CD14-positive monocyte (primary cell): ENCODE results near the gene RPTOR. TPM values are rescaled to one million over a fixed set of nuclear protein-coding genes. Genes with fewer than 3 reads are reported as not detected.

Source experiments
- DNase-seq, 3 donors: peaks; one replicate each; pipeline ENCODE4 v3.0.0-alpha.2; 2011 to 2022
- H2AFZ ChIP-seq: 2 replicates; pipeline ENCODE4 v1.6.0; 2012; ENCODE audit warnings: mild to moderate bottlenecking, low read depth, low read length, inconsistent platforms; ENCODE audit not compliant: insufficient read depth, poor library complexity, severe bottlenecking
- H3K27ac ChIP-seq, 2 donors: 1 replicate in 1 of 2; 2 replicates in 1 of 2; pipeline ENCODE4 v1.5.1; 2012 to 2013; ENCODE audit warnings: low read length in 2 of 2, control low read depth in 1 of 2, inconsistent platforms in 1 of 2, low read depth in 1 of 2, mild to moderate bottlenecking in 1 of 2
- H3K27me3 ChIP-seq, 2 donors: one replicate each; pipeline versions ENCODE4 v1.6.0 to v1.6.1; 2011 to 2013; ENCODE audit warnings: low read length in 2 of 2; ENCODE audit not compliant: control insufficient read depth in 2 of 2, insufficient read depth in 2 of 2
- H3K36me3 ChIP-seq, 2 donors: replicated peaks in 1 of 2; 1 replicate in 1 of 2; 2 replicates in 1 of 2; pipeline versions ENCODE4 v1.5.1 to v1.6.1; 2012 to 2013; ENCODE audit warnings: low read length in 2 of 2, control low read depth in 1 of 2, inconsistent platforms in 1 of 2, mild to moderate bottlenecking in 1 of 2; ENCODE audit not compliant: insufficient read depth in 2 of 2, control insufficient read depth in 1 of 2
- H3K4me1 ChIP-seq, 2 donors: 1 replicate in 1 of 2; 2 replicates in 1 of 2; pipeline versions ENCODE4 v1.5.1 to v1.6.1; 2012 to 2013; ENCODE audit warnings: low read length in 2 of 2, control low read depth in 1 of 2, inconsistent platforms in 1 of 2, mild to moderate bottlenecking in 1 of 2, moderate library complexity in 1 of 2; ENCODE audit not compliant: insufficient read depth in 2 of 2, control insufficient read depth in 1 of 2
- H3K4me2 ChIP-seq: replicated peaks from 2 replicates; pipeline ENCODE3; 2012; ENCODE audit warnings: low read length, moderate library complexity, mild to moderate bottlenecking; ENCODE audit not compliant: poor library complexity, severe bottlenecking; ENCODE audit errors: extremely low read depth
- H3K4me3 ChIP-seq, 3 experiments: fragments of 200-600 bp in 1 of 3; sonication (generic) in 1 of 3; replicated peaks in 1 of 3; 1 replicate in 2 of 3; 2 replicates in 1 of 3; pipeline ENCODE4 v1.5.1; 2011 to 2013; ENCODE audit warnings: low read length in 3 of 3, mild to moderate bottlenecking in 3 of 3, control low read depth in 2 of 3, low read depth in 2 of 3, inconsistent platforms in 1 of 3, moderate library complexity in 1 of 3
- H3K79me2 ChIP-seq: 2 replicates; pipeline ENCODE4 v1.6.0; 2012; ENCODE audit warnings: mild to moderate bottlenecking, control low read depth, inconsistent platforms, low read length, moderate library complexity; ENCODE audit not compliant: insufficient read depth
- H3K9ac ChIP-seq: 2 replicates; pipeline ENCODE4 v1.6.0; 2017; ENCODE audit warnings: low read length, mild to moderate bottlenecking; ENCODE audit not compliant: insufficient read depth, poor library complexity, severe bottlenecking
- H3K9me3 ChIP-seq, 2 donors: replicated peaks in 1 of 2; 1 replicate in 1 of 2; 2 replicates in 1 of 2; pipeline versions ENCODE4 v1.5.1 to v1.6.1; 2012 to 2013; ENCODE audit warnings: low read length in 2 of 2, control low read depth in 1 of 2; ENCODE audit not compliant: control insufficient read depth in 1 of 2, insufficient read depth in 1 of 2
- H4K20me1 ChIP-seq: 2 replicates; pipeline ENCODE4 v1.6.0; 2012; ENCODE audit warnings: mild to moderate bottlenecking, low read length, control low read depth, moderate library complexity; ENCODE audit not compliant: insufficient read depth
- H3K27ac Mint-ChIP-seq, 7 donors: one replicate each; pipeline ENCODE4 v1.8.0; 2020; ENCODE audit warnings: mild to moderate bottlenecking in 7 of 7, mixed read lengths in 7 of 7, moderate library complexity in 6 of 7, inconsistent platforms in 2 of 7
- H3K27me3 Mint-ChIP-seq, 3 donors: one replicate each; pipeline ENCODE4 v1.8.0; 2021 to 2022; ENCODE audit warnings: low read depth in 3 of 3, mild to moderate bottlenecking in 3 of 3, mixed read lengths in 3 of 3, moderate library complexity in 3 of 3, inconsistent platforms in 1 of 3
- H3K36me3 Mint-ChIP-seq, 2 donors: one replicate each; pipeline ENCODE4 v1.8.0; 2020; ENCODE audit warnings: mixed read lengths in 2 of 2, inconsistent platforms in 1 of 2, mild to moderate bottlenecking in 1 of 2
- H3K4me1 Mint-ChIP-seq: one replicate; pipeline ENCODE4 v1.8.0; 2020; ENCODE audit warnings: mild to moderate bottlenecking, mixed read lengths
- H3K4me3 Mint-ChIP-seq, 2 donors: one replicate each; pipeline ENCODE4 v1.8.0; 2020; ENCODE audit warnings: mild to moderate bottlenecking in 2 of 2, mixed read lengths in 2 of 2, moderate library complexity in 1 of 2
- H3K9me3 Mint-ChIP-seq, 7 donors: one replicate each; pipeline ENCODE4 v1.8.0; 2020 to 2022; ENCODE audit warnings: mixed read lengths in 7 of 7, mild to moderate bottlenecking in 6 of 7, moderate library complexity in 6 of 7, inconsistent platforms in 2 of 7
- CTCF ChIP-seq: fragments of 200-600 bp; IDR thresholded peaks from one replicate; pipeline ENCODE4 v1.8.0; 2022; ENCODE audit warnings: antibody characterized with exemption, mild to moderate bottlenecking
- WGBS: methylation state at CpG from one replicate; pipeline ENCODE4 v1.1.5; 2013; ENCODE audit warnings: missing lambda C conversion rate; ENCODE audit not compliant: insufficient coverage; 5-methylcytosine and 5-hydroxymethylcytosine counted together
- intact Hi-C, 2 donors: fragments of 100-400 bp; cut with micrococcal nuclease; formaldehyde crosslinking; loops; one replicate each; pipeline versions ENCODE4 v1.15.0 to v1.15.1; 2023
- polyA plus RNA-seq, 3 donors: library from polyadenylated mRNA; depleted of rRNA in 1 of 3; unstranded in 2 of 3; stranded (reverse) in 1 of 3; fragments of 300-500 nt in 2 of 3; fragments of >200 nt in 1 of 3; fragmentation: Illumina TruSeq in 2 of 3; gene quantifications; 1 replicate in 2 of 3; 2 replicates in 1 of 3; pipeline ENCODE4 v1.2.3, GENCODE V29; 2012 to 2021

The RPTOR gene
- polyA plus RNA-seq, 3 donors: 1.1 to 8.7 (median 2.6) TPM

GRCh38 chr17:80791758-80792284, 247.2 kb downstream of the RPTOR start:
- Histone ChIP-seq H2AFZ (no peak overlapping the region), H3K27me3 (no peaks in the 10 kb centered on the region), H3K9me3 (peaks cover 0 to 5% of the 10 kb centered on the region in 2 donors), H3K27ac (no peak overlapping the region), H3K4me1 (no peaks in the 10 kb centered on the region), H4K20me1 (no peaks in the 10 kb centered on the region), H3K79me2 (no peaks in the 10 kb centered on the region), H3K9ac (no peak overlapping the region), H3K36me3 (peaks cover 15 to 29% of the 10 kb centered on the region in 2 donors), H3K4me2 (no peak overlapping the region), H3K4me3 (no peak overlapping the region)
- H3K27me3 Mint-ChIP-seq: peaks cover 0 to 3% (median 0%) of the 10 kb centered on the region in 3 donors
- H3K4me3 Mint-ChIP-seq: no peak overlapping the region
- peak overlapping the region in 2 of 7 donors; percentile 5 to 48 for H3K27ac Mint-ChIP-seq
- peaks cover 37 to 49% of the 10 kb centered on the region in 2 donors for H3K36me3 Mint-ChIP-seq
- intact Hi-C loops: no loop called here
- peak in 1 of 3 donors; percentile 40 for DNase-seq
- no peaks in the 10 kb centered on the region for H3K4me1 Mint-ChIP-seq
- WGBS: 97% methylated on average over 7 of the region's 11 CpGs
- peaks cover 2 to 11% (median 5%) of the 10 kb centered on the region in 7 donors for H3K9me3 Mint-ChIP-seq
- no peak for TF ChIP-seq CTCF

GRCh38 chr17:80792373-80792781, 247.7 kb downstream of the RPTOR start:
- Histone ChIP-seq H4K20me1 (no peaks in the 10 kb centered on the region), H3K27ac (no peak overlapping the region), H3K27me3 (no peaks in the 10 kb centered on the region), H3K4me3 (no peak overlapping the region), H3K9me3 (peaks cover 0 to 5% of the 10 kb centered on the region in 2 donors), H3K4me1 (no peaks in the 10 kb centered on the region), H3K36me3 (peaks cover 15 to 29% of the 10 kb centered on the region in 2 donors), H3K79me2 (no peaks in the 10 kb centered on the region), H2AFZ (no peak overlapping the region), H3K4me2 (no peak overlapping the region), H3K9ac (no peak overlapping the region)
- no peak for TF ChIP-seq CTCF
- peaks cover 2 to 11% (median 5%) of the 10 kb centered on the region in 7 donors for H3K9me3 Mint-ChIP-seq
- H3K27ac Mint-ChIP-seq: no peak overlapping the region
- intact Hi-C loops: no loop called here
- peaks cover 0 to 3% (median 0%) of the 10 kb centered on the region in 3 donors for H3K27me3 Mint-ChIP-seq
- no peak overlapping the region for H3K4me3 Mint-ChIP-seq
- H3K4me1 Mint-ChIP-seq: no peaks in the 10 kb centered on the region
- 98% methylated on average over 7 of the region's 10 CpGs for WGBS
- H3K36me3 Mint-ChIP-seq: peaks cover 37 to 51% of the 10 kb centered on the region in 2 donors
- DNase-seq: no peak
